ENCODE results near the gene CCK. TPM values are rescaled to one million over a fixed set of nuclear protein-coding genes. Genes with fewer than 3 reads are reported as not detected.
A peak's percentile ranks its signal among the peaks of the same experiment; 100 is the strongest.

Gene CCK
- total RNA-seq, 1 donor from 2014 or later: 1.1 TPM

GRCh38 chr3:42214565-42215283 is 51.3 kb downstream of the CCK start:
- DNase-seq (ENCODE audit: low read depth) (peak; percentile 16), FAIRE-seq (no peak)

GRCh38 chr3:42214064-42214463 is 51.9 kb downstream of the CCK start:
- FAIRE-seq: no peak
- no peak overlapping the region for H3K4me3 ChIP-seq (ENCODE audit: low read depth, low read length)
- peaks cover 9% of the 10 kb centered on the region for H3K36me3 ChIP-seq (ENCODE audit: control insufficient read depth, insufficient read depth, low read length)
- no peak for DNase-seq (ENCODE audit: low read depth)
- no peak for TF ChIP-seq CTCF (IDR thresholded peaks at IDR 0.05; ENCODE audit: insufficient read depth, low read length, severe bottlenecking)
- H3K27me3 ChIP-seq (ENCODE audit: control insufficient read depth, insufficient read depth, low read length): no peaks in the 10 kb centered on the region

More at GRCh38 chr3:42214565-42215283, 51.3 kb downstream of the CCK start:
- Histone ChIP-seq H3K27me3 (ENCODE audit: control insufficient read depth, insufficient read depth, low read length) (no peaks in the 10 kb centered on the region), H3K36me3 (ENCODE audit: control insufficient read depth, insufficient read depth, low read length) (peaks cover 6% of the 10 kb centered on the region), H3K4me3 (ENCODE audit: low read depth, low read length) (no peak overlapping the region)
- no peak for TF ChIP-seq CTCF (IDR thresholded peaks at IDR 0.05; ENCODE audit: insufficient read depth, low read length, severe bottlenecking)

- no peak for TF ChIP-seq CTCF (IDR thresholded peaks at IDR 0.05; ENCODE audit: insufficient read depth, low read length, severe bottlenecking)
- Histone ChIP-seq H3K27me3 (ENCODE audit: control insufficient read depth, insufficient read depth, low read length) (no peaks in the 10 kb centered on the region), H3K4me3 (ENCODE audit: low read depth, low read length) (no peak overlapping the region), H3K36me3 (ENCODE audit: control insufficient read depth, insufficient read depth, low read length) (peaks cover 13% of the 10 kb centered on the region)
- no peak for FAIRE-seq
- DNase-seq (ENCODE audit: low read depth): no peak
Observed at GRCh38 chr3:42213417-42213816, 52.6 kb downstream of the CCK start.

GRCh38 chr3:42210726-42211125 is 55.3 kb downstream of the CCK start:
- no peak overlapping the region for H3K4me3 ChIP-seq (ENCODE audit: low read depth, low read length)
- no peaks in the 10 kb centered on the region for H3K27me3 ChIP-seq (ENCODE audit: control insufficient read depth, insufficient read depth, low read length)
- no peak for TF ChIP-seq CTCF (IDR thresholded peaks at IDR 0.05; ENCODE audit: insufficient read depth, low read length, severe bottlenecking)
- FAIRE-seq: no peak
- no peak for DNase-seq (ENCODE audit: low read depth)
- peaks cover 13% of the 10 kb centered on the region for H3K36me3 ChIP-seq (ENCODE audit: control insufficient read depth, insufficient read depth, low read length)

GRCh38 chr3:42209917-42210316 is 56.1 kb downstream of the CCK start:
- no peak for FAIRE-seq
- DNase-seq (ENCODE audit: low read depth): no peak
- H3K36me3 ChIP-seq (ENCODE audit: control insufficient read depth, insufficient read depth, low read length): peaks cover 13% of the 10 kb centered on the region
- no peak overlapping the region for H3K4me3 ChIP-seq (ENCODE audit: low read depth, low read length)
- H3K27me3 ChIP-seq (ENCODE audit: control insufficient read depth, insufficient read depth, low read length): no peaks in the 10 kb centered on the region
- no peak for TF ChIP-seq CTCF (IDR thresholded peaks at IDR 0.05; ENCODE audit: insufficient read depth, low read length, severe bottlenecking)

Other genes starting within 250 kb of the CCK start
- gene TRAK1, start 174.8 kb downstream of the CCK start, total RNA-seq: 36.1 and 43.5 TPM in 2 replicates
- gene LYZL4, start 144.4 kb upstream of the CCK start, total RNA-seq: not detected in 2 replicates
- 4.2 and 5.8 TPM in 2 replicates for gene VIPR1, start 236.5 kb upstream of the CCK start, total RNA-seq